Natural killer cell treated with Interleukin-12 subunit alpha and Interleukin-12 subunit beta and Interleukin-15 and Interleukin-18, amount 100 ng/mL, for 72 hours (primary cell): ENCODE results near the gene TOP3A. TPM values are rescaled to one million over a fixed set of nuclear protein-coding genes. Genes with fewer than 3 reads are reported as not detected.
"Not testable (repeated sequence)": the region's sequence is repeated elsewhere in the genome, so short reads cannot be mapped to it uniquely, and the experiment has no call there.

Source experiments
- ATAC-seq, 2 donors: fragments of 150-1000 bp; cut with Tn5 transposase in 1 of 2; sonication (Bioruptor Pico), chemical (Tn5 transposase) in 1 of 2; 2 replicates each; pipeline ENCODE4 v1.10.0; 2021
- DNase-seq: peaks from one replicate; pipeline ENCODE4 v3.0.0; 2022; ENCODE audit warnings: low spot score
- H3K27ac Mint-ChIP-seq, 2 donors: 1 replicate in 1 of 2; 2 replicates in 1 of 2; pipeline ENCODE4 v1.8.0; 2022; ENCODE audit warnings: mixed read lengths in 2 of 2, mild to moderate bottlenecking in 1 of 2, moderate library complexity in 1 of 2
- H3K27me3 Mint-ChIP-seq, 2 donors: 1 replicate in 1 of 2; 2 replicates in 1 of 2; pipeline ENCODE4 v1.8.0; 2022; ENCODE audit warnings: mixed read lengths in 2 of 2
- H3K36me3 Mint-ChIP-seq: one replicate; pipeline ENCODE4 v1.8.0; 2022; ENCODE audit warnings: mixed read lengths
- H3K4me1 Mint-ChIP-seq, 2 donors: 1 replicate in 1 of 2; 2 replicates in 1 of 2; pipeline ENCODE4 v1.8.0; 2022; ENCODE audit warnings: low read depth in 2 of 2, mixed read lengths in 2 of 2, mild to moderate bottlenecking in 1 of 2
- H3K4me3 Mint-ChIP-seq: one replicate; pipeline ENCODE4 v1.8.0; 2022; ENCODE audit warnings: mixed read lengths
- H3K9me3 Mint-ChIP-seq: 2 replicates; pipeline ENCODE4 v1.8.0; 2022; ENCODE audit warnings: mixed read lengths
- total RNA-seq, 2 donors: library from RNA; stranded (reverse); gene quantifications; one replicate each; pipeline ENCODE4 v1.2.3, GENCODE V29; 2022

The TOP3A gene
- total RNA-seq, 2 donors from 2014 or later = 65.6 to 144 TPM

DNA sequence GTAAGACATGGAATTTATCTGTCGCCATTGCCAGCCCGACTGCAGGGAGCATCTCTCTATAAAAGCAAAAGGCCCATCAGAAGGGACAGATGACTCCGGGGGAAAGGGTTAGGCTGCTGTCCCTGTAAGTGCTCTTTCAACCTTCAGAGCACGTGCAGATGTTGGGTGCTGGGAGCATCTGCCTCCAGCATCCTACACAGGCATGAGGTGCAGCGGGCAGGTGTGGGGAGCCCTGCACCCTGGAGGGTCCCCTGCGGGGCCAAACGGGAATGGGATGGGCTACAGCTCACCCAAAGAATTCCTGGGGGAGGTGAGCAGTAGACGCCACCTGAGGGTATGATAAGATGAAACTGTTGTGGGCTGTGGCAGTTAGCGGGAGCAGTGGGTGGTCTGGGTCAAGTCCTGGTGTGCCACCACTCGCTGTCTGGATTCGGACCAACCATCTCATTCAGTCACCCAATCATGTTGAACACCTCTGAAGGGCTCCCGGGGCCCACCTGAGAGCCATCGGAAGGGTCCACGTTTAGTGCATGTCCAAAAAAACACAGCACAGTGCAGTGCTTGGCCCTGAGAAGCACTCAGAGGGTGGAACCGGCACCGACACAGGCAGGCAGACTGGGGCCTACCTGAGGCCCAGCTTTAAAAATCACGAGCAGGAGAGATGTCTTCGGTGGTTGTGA, 4.1 kb upstream of the TOP3A start:
- no peaks in the 10 kb centered on the region for H3K9me3 Mint-ChIP-seq
- H3K27ac Mint-ChIP-seq = no peak overlapping the region
- H3K4me3 Mint-ChIP-seq = peak overlapping the region; percentile 20
- DNase-seq = peak; percentile 59
- H3K36me3 Mint-ChIP-seq = peaks cover 5% of the 10 kb centered on the region
- no peak for ATAC-seq
- H3K4me1 Mint-ChIP-seq = peaks cover 51 to 53% of the 10 kb centered on the region in 2 donors
- no peaks in the 10 kb centered on the region for H3K27me3 Mint-ChIP-seq

DNA sequence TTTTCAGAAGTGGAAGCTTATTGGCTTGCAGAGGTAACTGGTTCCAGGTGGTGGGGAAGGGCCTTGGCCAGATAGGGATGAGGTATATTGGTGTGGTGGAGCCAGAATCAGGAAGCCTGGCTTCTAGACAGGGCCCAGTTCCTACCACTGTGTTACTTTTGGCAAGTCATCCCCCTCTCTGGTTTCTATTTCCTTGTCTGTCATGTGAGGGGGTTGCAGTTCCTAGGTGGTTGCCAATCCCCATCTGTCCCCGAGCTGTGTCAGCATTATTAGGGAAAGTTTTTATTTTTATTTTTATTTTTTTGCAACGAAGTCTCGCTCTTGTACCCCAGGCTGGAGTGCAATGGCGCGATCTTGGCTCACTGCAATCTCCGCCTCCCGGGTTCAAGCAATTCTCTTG, 3.3 kb upstream of the TOP3A start:
- Mint-ChIP-seq H3K4me3 (peak overlapping the region; percentile 27), H3K36me3 (peaks cover 9% of the 10 kb centered on the region), H3K27me3 (no peaks in the 10 kb centered on the region), H3K27ac (peak overlapping the region in 1 of 2 donors; percentile 43), H3K9me3 (no peaks in the 10 kb centered on the region), H3K4me1 (peaks cover 59% of the 10 kb centered on the region in 2 donors)
- ATAC-seq = no peak
- DNase-seq = no peak

DNA sequence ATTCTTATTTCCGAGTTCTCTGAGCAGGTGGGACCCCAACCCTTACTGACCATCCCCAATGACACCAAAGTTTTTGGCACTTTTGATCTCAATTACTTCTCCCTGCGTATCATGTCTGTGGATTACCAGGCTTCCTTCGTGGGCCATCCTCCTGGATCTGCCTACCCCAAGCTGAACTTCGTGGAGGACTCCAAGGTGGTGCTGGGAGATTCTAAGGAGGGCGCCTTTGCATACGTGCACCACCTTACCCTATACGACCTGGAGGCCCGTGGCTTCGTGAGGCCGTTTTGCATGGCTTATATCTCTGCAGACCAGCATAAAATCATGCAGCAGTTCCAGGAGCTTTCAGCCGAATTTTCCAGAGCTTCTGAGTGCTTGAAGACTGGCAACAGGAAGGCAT, 1.2 kb upstream of the TOP3A start:
- peak overlapping the region; percentile 92 for H3K4me3 Mint-ChIP-seq
- H3K36me3 Mint-ChIP-seq = peaks cover 11% of the 10 kb centered on the region
- peak overlapping the region; percentile 98 for H3K27ac Mint-ChIP-seq
- no peaks in the 10 kb centered on the region for H3K9me3 Mint-ChIP-seq
- no peaks in the 10 kb centered on the region for H3K27me3 Mint-ChIP-seq
- H3K4me1 Mint-ChIP-seq = peaks cover 68 to 71% of the 10 kb centered on the region in 2 donors
- DNase-seq = no peak
- ATAC-seq = no peak

DNA sequence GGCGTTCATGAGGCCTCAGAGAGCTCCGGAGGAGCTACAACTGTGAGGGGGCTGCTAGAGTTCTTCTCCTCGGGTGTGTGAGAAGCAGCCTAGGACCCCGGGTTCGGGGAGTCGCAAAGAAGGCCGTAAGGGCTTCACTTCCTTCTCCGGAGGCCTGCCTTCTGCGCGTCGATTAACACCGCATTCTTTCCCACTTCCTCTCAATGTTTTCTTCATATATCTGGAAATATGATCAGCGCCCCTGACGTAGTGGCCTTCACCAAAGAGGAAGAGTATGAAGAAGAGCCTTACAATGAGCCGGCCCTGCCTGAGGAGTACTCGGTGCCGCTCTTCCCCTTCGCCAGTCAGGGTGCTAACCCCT, 748 bp upstream of the TOP3A start:
- Mint-ChIP-seq H3K36me3 (peaks cover 11% of the 10 kb centered on the region), H3K27ac (peak overlapping the region; percentile 98), H3K4me3 (peak overlapping the region; percentile 92), H3K27me3 (no peaks in the 10 kb centered on the region), H3K9me3 (no peaks in the 10 kb centered on the region), H3K4me1 (peaks cover 67 to 70% of the 10 kb centered on the region in 2 donors)
- DNase-seq (peak; percentile 54), ATAC-seq (peak in 1 of 2 donors; percentile 8)

DNA sequence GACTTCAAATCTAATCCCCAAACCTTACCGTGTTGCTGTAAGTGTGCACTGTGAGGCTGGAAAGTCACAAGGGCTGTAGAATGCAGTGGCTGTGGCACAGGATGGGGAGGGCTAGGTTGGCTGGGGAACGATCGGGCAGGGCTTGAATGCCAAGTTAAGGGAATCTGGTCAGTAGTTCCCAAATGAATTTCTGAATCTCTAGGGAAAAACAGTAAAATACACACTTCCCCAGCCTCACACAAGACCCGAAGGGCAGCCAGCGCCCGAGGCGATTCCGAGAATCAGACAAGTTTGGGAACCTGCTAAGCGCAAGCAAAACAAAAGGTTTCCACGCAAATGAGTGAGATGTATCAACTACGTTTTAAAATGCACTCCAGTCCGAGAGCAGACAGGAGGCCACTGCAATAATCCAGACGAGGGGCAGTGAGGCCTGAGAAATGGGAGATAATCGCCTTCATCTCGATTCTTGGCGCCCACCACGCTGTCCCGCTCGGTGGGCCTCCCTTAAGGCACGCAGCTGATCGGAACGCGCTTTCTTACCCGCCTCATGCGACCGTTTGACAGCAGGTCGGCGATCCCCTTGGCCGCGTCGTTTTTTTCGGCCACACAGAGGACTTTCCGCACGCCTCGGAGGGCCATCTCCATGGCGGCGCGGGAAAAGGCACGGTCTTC, 599 bp downstream of the TOP3A start:
- Mint-ChIP-seq H3K27me3 (no peaks in the 10 kb centered on the region), H3K4me1 (peaks cover 58 to 62% of the 10 kb centered on the region in 2 donors), H3K4me3 (peak overlapping the region; percentile 92), H3K36me3 (peaks cover 11% of the 10 kb centered on the region), H3K27ac (peak overlapping the region; percentile 98), H3K9me3 (no peaks in the 10 kb centered on the region)
- DNase-seq (peak; percentile 29), ATAC-seq (no peak)

DNA sequence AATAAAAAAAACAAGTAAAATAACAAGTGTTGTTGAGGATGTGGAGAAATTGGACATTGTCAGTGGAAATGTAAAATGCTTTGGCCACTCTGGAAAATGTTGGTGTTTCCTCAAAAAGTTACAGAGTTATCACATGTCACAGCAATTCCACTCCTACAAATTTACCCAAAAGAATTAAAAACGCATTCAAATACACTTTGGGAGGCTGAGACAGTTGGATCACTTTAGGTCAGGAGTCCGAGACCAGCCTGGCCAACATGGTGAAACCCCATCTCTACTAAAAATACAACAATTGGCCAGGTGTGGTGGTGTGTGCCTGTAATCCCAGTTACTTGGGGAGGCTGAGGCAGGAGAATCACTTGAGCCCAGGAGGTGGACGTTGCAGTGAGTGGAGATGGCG, 5.6 kb downstream of the TOP3A start:
- ATAC-seq (no peak), DNase-seq (no peak)
- H3K9me3 Mint-ChIP-seq = no peaks in the 10 kb centered on the region
- no peak overlapping the region for H3K27ac Mint-ChIP-seq
- H3K4me3 Mint-ChIP-seq = no peak overlapping the region
- H3K4me1 Mint-ChIP-seq = peaks cover 32 to 33% of the 10 kb centered on the region in 2 donors
- peaks cover 10% of the 10 kb centered on the region for H3K36me3 Mint-ChIP-seq
- H3K27me3 Mint-ChIP-seq = no peaks in the 10 kb centered on the region

DNA sequence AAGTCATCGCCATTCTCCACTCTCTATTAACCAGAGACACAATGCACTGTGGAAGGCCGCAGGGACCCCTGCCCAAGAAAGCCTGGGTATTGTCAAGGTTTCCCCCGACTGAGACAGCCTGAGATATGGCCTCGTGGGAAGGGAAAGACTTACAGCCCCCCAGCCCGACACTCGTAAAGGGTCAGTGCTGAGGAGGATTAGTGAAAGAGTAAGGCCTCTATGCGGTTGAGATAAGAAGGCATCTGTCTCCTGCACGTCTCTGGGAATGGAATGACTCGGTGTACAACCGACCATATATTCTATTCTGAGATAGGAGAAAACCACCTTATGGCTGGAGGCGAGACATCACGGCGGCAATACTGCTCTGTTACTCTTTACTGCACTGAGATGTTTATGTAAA, 11.6 kb downstream of the TOP3A start:
- H3K27ac Mint-ChIP-seq, DNase-seq, ATAC-seq, H3K4me1 Mint-ChIP-seq, H3K27me3 Mint-ChIP-seq, H3K9me3 Mint-ChIP-seq, H3K4me3 Mint-ChIP-seq: not testable (repeated sequence)
- H3K36me3 Mint-ChIP-seq = peaks cover 19% of the 10 kb centered on the region

DNA sequence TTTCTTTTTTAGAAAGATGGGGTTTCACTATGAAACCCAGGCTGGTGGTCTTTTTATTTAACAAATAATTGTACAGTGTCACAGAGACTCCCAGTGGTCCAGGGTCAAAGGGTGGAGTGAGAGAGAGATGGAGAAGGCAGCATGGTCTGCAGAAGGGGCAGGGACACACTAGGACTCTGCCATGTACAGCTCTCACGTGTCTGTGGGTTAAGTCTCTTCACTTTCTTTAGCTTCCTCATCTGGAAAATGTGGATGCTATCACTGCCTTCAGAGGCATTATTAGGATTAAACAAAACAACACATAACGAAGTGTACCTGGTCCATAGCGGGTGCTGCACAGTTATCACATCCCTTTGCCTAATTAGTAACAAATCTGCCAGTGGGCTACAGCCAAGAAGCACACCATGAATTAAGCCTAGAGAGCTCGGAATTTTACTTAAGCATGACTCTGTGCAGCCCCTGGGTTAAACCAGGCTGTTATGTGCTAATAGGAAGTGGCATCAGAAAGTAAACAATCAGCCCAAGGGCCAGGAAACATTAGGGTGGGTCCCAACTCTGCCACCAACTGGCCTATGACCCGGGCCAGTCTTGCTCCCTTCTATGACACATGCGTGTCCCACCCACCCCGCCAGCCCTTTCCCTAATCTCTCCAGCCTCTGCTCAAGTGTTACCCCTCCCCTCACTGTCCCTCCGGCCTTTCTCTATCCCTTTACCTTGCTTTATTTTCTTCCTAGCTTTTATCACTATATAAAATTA, 13.9 kb downstream of the TOP3A start:
- H3K9me3 Mint-ChIP-seq = no peaks in the 10 kb centered on the region
- H3K4me1 Mint-ChIP-seq = no peaks in the 10 kb centered on the region
- H3K27me3 Mint-ChIP-seq = no peaks in the 10 kb centered on the region
- H3K36me3 Mint-ChIP-seq = peaks cover 17% of the 10 kb centered on the region
- no peak overlapping the region for H3K27ac Mint-ChIP-seq
- DNase-seq (no peak), ATAC-seq (no peak)
- H3K4me3 Mint-ChIP-seq = no peak overlapping the region

DNA sequence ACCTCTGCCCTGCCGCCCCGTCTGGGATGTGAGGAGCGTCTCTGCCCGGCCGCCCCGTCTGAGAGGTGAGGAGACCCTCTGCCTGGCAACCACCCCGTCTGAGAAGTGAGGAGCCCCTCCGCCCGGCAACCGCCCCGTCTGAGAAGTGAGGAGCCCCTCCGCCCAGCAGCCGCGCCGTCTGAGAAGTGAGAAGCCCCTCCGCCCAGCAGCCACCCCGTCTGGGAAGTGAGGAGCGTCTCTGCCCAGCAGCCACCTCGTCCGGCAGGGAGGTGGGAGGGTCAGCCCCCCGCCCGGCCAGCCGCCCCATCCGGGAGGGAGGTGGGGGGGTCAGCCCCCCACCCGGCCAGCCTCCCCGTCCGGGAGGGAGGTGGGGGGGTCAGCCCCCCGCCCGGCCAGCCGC, 16.7 kb downstream of the TOP3A start:
- H3K4me3 Mint-ChIP-seq, H3K9me3 Mint-ChIP-seq, H3K27ac Mint-ChIP-seq, H3K27me3 Mint-ChIP-seq, DNase-seq, H3K4me1 Mint-ChIP-seq, ATAC-seq: not testable (repeated sequence)
- H3K36me3 Mint-ChIP-seq = peaks cover 12% of the 10 kb centered on the region

DNA sequence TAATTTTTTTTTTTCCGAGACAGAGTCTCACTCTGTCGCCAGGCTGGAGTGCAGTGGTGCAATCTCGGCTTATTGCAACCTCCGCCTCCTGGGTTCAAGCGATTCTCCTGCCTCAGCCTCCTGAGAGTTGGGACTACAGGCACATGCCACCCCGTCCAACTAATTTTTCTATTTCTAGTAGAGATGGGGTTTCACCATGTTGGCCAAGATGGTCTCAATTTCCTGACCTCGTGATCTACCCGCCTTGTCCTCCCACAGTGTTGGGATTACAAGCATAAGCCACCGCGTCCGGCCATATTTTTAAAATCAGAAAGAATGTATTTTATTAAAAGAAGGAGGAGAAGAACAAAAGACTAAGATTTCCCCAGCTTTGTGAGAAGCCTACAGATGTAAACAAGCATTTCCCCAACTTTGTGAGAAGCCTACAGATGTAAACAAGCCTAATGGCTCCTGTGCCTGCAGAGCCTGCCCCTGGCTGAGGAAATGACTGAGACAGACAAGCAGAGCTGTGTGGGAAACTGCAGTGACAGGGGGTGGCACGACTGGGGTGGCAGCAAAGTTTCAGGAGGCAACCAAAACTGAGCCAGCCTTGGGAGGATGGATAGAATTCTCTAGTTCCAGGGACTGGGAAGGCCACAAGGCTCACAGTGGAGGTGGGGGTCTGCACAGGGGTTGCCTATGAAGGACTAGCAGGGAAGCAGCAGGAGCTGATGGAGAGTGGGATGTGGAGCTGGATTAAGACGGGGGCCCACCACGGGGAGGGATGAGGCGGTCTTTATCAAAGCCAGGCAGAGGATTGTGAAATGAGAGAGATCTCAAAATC, 22.9 kb downstream of the TOP3A start:
- Mint-ChIP-seq H3K4me1 (no peaks in the 10 kb centered on the region), H3K36me3 (no peaks in the 10 kb centered on the region), H3K4me3 (no peak overlapping the region), H3K27me3 (no peaks in the 10 kb centered on the region), H3K27ac (no peak overlapping the region), H3K9me3 (no peaks in the 10 kb centered on the region)
- no peak for DNase-seq
- no peak for ATAC-seq

DNA sequence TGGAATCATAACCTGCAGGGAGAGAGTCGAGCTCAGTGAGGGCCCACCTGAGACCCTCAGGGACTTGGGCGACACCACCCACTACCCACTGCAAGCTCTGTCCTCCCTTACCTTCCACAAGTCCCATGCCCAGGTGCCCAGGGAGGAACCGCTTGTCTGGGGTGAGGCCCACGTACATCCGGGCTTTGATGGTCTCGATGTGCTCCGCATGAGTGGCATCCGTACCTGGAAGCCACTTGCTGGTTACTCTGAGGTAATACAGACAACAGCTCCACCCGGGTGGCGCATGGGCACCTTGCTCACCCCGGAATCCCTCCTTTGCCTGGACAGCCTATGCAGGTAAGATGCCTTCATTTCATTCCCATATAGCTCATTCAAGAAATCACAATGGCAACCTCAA, 29.5 kb downstream of the TOP3A start:
- DNase-seq (no peak), ATAC-seq (no peak)
- H3K4me3 Mint-ChIP-seq = no peak overlapping the region
- no peaks in the 10 kb centered on the region for H3K27me3 Mint-ChIP-seq
- H3K27ac Mint-ChIP-seq = no peak overlapping the region
- H3K36me3 Mint-ChIP-seq = peaks cover 7% of the 10 kb centered on the region
- H3K4me1 Mint-ChIP-seq = no peaks in the 10 kb centered on the region
- no peaks in the 10 kb centered on the region for H3K9me3 Mint-ChIP-seq

DNA sequence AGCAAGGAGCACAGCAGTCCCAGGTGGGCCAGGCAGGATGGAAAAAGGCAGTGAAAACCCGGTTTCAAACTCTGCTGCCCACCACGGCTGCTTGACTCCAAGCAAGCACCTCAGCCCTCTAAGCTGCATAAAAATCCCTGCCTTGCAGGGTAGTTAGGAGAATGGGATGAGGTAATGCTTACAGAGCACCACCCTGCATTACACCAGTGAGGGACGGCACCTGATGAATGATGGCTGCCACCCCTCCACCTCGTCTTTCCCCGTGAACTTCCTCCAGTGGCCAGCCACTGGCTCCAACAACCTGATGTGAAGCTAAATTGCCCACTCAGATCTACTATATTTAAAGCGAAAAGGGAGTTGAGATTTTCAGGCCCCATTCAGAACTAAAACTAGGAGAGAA, 33.0 kb downstream of the TOP3A start:
- H3K27ac Mint-ChIP-seq = no peak overlapping the region
- H3K36me3 Mint-ChIP-seq = peaks cover 7% of the 10 kb centered on the region
- no peak for ATAC-seq
- H3K4me3 Mint-ChIP-seq = no peak overlapping the region
- H3K9me3 Mint-ChIP-seq = no peaks in the 10 kb centered on the region
- DNase-seq = no peak
- H3K27me3 Mint-ChIP-seq = no peaks in the 10 kb centered on the region
- no peaks in the 10 kb centered on the region for H3K4me1 Mint-ChIP-seq

DNA sequence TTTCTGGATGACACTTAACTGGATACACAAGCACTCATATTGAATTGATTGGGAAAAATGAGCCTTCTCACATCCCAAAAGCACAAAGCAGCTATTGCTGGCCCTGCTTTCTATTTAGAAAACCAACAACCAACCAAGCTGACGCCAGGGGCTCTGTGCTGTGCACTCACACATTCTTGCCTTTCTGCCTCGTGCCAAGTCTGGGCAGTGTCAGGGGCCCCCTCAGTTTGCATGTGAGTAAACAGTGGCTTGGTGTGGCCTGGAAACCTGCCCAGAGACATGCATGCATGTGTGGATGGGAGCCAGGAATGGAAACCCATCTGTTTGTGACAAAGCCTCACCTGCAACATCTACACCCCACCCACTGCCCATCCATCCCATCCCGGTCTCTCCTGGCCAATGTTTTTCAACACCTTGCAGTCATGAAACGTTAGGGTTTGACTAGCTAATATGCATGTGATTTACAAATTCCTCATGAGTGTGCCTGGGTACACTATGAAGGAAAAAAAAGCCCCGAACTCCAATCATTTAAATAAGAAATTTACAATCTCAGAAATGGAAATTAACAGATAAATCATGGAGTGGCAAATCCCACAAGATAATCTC, 33.9 kb downstream of the TOP3A start:
- no peak overlapping the region for H3K4me3 Mint-ChIP-seq
- H3K36me3 Mint-ChIP-seq = peaks cover 6% of the 10 kb centered on the region
- no peaks in the 10 kb centered on the region for H3K27me3 Mint-ChIP-seq
- H3K9me3 Mint-ChIP-seq = no peaks in the 10 kb centered on the region
- no peak overlapping the region for H3K27ac Mint-ChIP-seq
- ATAC-seq = no peak
- no peak for DNase-seq
- H3K4me1 Mint-ChIP-seq = no peaks in the 10 kb centered on the region
